PFSK-1 (cell line): ENCODE data around the gene INSC.

Experiments
- FOXP2 ChIP-seq: optimal IDR thresholded peaks from 2 replicates; pipeline ENCODE3; 2011; ENCODE audit warnings: borderline replicate concordance, control low read depth, inconsistent platforms; ENCODE audit not compliant: insufficient read depth; ENCODE audit errors: extremely low read length, extremely low read depth
- POLR2AphosphoS5 ChIP-seq: IDR thresholded peaks from 2 replicates; pipeline ENCODE4 v1.6.1; 2012; ENCODE audit warnings: low read depth, mild to moderate bottlenecking, control low read depth, low read length, moderate library complexity
- REST ChIP-seq, 2 experiments: IDR thresholded peaks; 2 replicates each; pipeline versions ENCODE4 v1.6.1 to v1.8.0; 2011 to 2012; ENCODE audit warnings: low read depth in 2 of 2, low read length in 2 of 2, control low read depth in 1 of 2, inconsistent platforms in 1 of 2, mild to moderate bottlenecking in 1 of 2, moderate library complexity in 1 of 2; ENCODE audit not compliant: insufficient read depth in 1 of 2
- SIN3A ChIP-seq: IDR thresholded peaks from 2 replicates; pipeline ENCODE4 v1.6.1; 2012; ENCODE audit warnings: mild to moderate bottlenecking, low read length, moderate library complexity, borderline replicate concordance; ENCODE audit not compliant: insufficient read depth
- TAF1 ChIP-seq: IDR thresholded peaks from 2 replicates; pipeline ENCODE4 v1.6.1; 2012; ENCODE audit warnings: low read length, control low read depth, borderline replicate concordance; ENCODE audit not compliant: insufficient read depth

- no peak for TF ChIP-seq REST (IDR thresholded peaks at IDR 0.05; ENCODE audit: insufficient read depth in 1 of 2, low read depth in 2 of 2, low read length in 2 of 2)
- no peak for TF ChIP-seq POLR2AphosphoS5
- TF ChIP-seq SIN3A = no peak
- no peak for TF ChIP-seq FOXP2
- TF ChIP-seq TAF1 = no peak
These were observed 38.5 kb downstream of the INSC start for GRCh38 chr11:15153231-15153630.
